Panc1 (cell line): ENCODE results near the gene SLC6A11.

Source experiments
- CTCF ChIP-seq: fragments of 450-650 bp; IDR thresholded peaks from 2 replicates; pipeline ENCODE4 v1.5.1; 2017; ENCODE audit warnings: mild to moderate bottlenecking
- TCF7L2 ChIP-seq: IDR thresholded peaks from 2 replicates; pipeline ENCODE4 v1.6.1; 2011; ENCODE audit warnings: mild to moderate bottlenecking, low read depth, low read length, inconsistent platforms

DNA sequence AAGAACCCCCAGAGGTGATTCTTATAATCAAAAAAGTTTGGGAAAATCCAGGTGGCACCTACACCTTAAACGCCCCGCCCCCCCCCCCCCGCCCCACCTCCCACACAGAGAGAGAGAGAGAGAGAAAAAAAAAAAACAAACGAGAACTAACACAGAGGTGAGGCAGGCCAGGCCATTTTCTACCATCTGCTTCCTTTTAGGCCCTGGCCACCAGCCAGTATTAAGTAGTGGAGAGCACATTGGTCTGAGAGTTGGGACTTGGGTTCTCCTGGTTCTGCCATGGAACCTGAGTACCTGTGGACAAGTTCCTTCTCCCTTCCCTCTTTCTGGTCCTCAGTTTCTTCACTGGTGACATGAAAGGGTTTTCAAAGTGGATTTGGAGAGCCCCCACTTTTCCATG lies 60.6 kb downstream of the SLC6A11 start:
- no peak for TF ChIP-seq CTCF
- TF ChIP-seq TCF7L2: no peak
